ENCODE results near the gene ZFHX3. TPM values are rescaled to one million over a fixed set of nuclear protein-coding genes. Genes with fewer than 3 reads are reported as not detected.
"Not testable (repeated sequence)": the region's sequence is repeated elsewhere in the genome, so short reads cannot be mapped to it uniquely, and the experiment has no call there.

ZFHX3 gene
- total and polyA plus RNA-seq, 9 donors, result 3.4 to 17.6 (median 11.9) TPM

DNA sequence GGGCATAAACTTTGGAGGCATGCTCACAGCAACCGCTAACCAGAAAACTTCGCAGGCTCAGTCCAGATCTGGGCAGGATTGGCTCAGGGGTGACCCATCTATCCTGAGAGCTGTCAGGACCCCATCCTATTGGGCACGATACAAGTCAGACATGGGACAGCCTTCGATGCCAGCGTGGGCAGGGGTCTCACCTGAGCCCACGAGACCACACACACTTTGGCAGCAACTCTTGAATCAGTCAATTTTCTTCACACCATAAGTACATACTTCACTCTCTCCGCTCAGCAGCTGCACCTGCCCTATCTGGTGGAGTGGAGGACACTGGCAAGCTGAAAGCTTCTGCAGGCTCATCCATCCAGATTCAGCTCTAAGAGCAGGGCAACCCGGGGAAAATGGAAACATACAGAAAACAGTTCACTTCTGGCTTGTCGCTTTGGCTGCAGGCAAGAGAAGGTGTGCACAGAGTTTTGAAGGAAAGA is 48.3 kb downstream of the ZFHX3 start:
- Histone ChIP-seq H3K4me1 (ENCODE audit: insufficient read depth) (no peaks in the 10 kb centered on the region), H3K36me3 (no peaks in the 10 kb centered on the region), H3K4me3 (no peak overlapping the region), H3K27ac (no peak overlapping the region), H3K27me3 (no peaks in the 10 kb centered on the region), H3K9me3 (no peaks in the 10 kb centered on the region)
- 91 to 94% (median 91%) methylated on average over 9 of the region's 9 CpGs for WGBS, 3 donors
- intact Hi-C loops (cut with DNase I), result no loop called here
- DNase-seq, result no peak
- no peak for TF ChIP-seq POLR2A (IDR thresholded peaks at IDR 0.05)
- no peak for TF ChIP-seq EP300 (IDR thresholded peaks at IDR 0.05)
- TF ChIP-seq, protein P1, sequence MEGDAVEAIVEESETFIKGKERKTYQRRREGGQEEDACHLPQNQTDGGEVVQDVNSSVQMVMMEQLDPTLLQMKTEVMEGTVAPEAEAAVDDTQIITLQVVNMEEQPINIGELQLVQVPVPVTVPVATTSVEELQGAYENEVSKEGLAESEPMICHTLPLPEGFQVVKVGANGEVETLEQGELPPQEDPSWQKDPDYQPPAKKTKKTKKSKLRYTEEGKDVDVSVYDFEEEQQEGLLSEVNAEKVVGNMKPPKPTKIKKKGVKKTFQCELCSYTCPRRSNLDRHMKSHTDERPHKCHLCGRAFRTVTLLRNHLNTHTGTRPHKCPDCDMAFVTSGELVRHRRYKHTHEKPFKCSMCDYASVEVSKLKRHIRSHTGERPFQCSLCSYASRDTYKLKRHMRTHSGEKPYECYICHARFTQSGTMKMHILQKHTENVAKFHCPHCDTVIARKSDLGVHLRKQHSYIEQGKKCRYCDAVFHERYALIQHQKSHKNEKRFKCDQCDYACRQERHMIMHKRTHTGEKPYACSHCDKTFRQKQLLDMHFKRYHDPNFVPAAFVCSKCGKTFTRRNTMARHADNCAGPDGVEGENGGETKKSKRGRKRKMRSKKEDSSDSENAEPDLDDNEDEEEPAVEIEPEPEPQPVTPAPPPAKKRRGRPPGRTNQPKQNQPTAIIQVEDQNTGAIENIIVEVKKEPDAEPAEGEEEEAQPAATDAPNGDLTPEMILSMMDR (IDR thresholded peaks at IDR 0.05), result no peak

DNA sequence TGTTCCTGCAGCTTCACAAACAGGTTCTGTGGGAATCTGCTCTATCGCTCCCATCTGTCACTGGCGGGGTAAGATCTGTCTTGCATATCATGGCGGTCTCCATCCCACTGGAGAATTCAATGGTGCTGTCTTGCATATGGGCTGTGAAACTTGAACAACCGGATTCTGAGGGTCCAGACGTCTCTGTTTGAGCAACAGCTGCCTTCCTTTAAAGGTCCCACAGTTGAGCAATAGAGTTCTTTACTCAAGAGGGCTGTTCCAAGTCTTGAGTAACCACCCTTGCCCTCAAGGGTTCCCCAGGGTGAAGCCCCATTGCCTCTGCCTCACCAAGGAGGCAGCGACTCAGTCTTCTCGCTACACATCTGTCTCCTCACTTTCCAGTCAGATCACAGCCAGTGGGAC is 50.8 kb downstream of the ZFHX3 start:
- Histone ChIP-seq H3K4me1 (ENCODE audit: insufficient read depth) (peaks cover 1% of the 10 kb centered on the region), H3K27me3 (no peaks in the 10 kb centered on the region), H3K9me3 (no peaks in the 10 kb centered on the region), H3K4me3 (no peak overlapping the region), H3K36me3 (no peaks in the 10 kb centered on the region), H3K27ac (no peak overlapping the region)
- 89 to 93% (median 90%) methylated on average over 7 of the region's 7 CpGs for WGBS, 3 donors
- no peak for DNase-seq
- intact Hi-C loops (cut with DNase I), result no loop called here
- TF ChIP-seq, protein P1 (IDR thresholded peaks at IDR 0.05), result no peak
- no peak for TF ChIP-seq POLR2A (IDR thresholded peaks at IDR 0.05)
- no peak for TF ChIP-seq EP300 (IDR thresholded peaks at IDR 0.05)

DNA sequence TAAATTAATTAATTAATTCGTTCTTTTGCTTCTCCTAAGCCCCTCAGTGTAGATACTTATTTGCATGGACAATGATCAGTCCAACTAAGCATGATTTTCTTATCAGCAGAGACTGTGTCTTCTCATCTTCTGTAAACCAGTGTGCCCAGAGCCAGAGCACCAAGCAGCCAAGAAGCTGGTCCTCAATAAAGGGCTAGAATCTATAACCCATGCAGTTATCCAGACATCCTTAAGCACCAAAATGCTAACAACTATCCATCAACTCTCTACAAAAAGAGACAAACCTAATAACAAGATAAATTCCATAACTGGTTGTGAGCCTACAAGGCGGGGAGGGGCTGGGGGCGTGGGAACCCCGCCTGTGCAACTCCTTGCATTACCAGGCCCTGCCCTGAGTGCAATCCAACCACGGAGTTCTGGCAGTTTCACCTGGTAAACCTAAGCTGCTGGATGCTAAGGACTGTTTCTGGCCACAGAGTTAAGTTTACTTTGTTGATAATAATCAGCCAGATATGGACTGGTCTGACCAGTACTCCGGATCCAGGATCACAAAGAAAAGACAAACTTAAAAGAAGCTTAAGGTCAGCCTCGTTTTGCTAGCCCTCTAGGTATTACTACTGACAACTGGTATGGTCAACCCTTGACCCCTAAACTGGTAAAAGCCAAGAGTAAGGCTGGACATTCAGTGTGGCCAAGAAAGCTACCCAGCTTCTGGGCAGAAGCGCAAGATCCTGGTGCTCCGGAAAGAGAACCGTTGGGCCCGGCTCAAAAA is 51.5 kb downstream of the ZFHX3 start:
- H3K27me3 ChIP-seq, result no peaks in the 10 kb centered on the region
- WGBS, 3 donors, result 87 to 88% (median 88%) methylated on average over 11 of the region's 11 CpGs
- TF ChIP-seq EP300 (IDR thresholded peaks at IDR 0.05) (no peak), POLR2A (IDR thresholded peaks at IDR 0.05) (no peak)
- TF ChIP-seq, protein P1 (IDR thresholded peaks at IDR 0.05), result no peak
- H3K36me3 ChIP-seq, result no peaks in the 10 kb centered on the region
- no peak overlapping the region for H3K4me3 ChIP-seq
- H3K4me1 ChIP-seq (ENCODE audit: insufficient read depth), result peaks cover 2% of the 10 kb centered on the region
- no peak for DNase-seq
- no peaks in the 10 kb centered on the region for H3K9me3 ChIP-seq
- intact Hi-C loops (cut with DNase I), result no loop called here
- H3K27ac ChIP-seq, result no peak overlapping the region

DNA sequence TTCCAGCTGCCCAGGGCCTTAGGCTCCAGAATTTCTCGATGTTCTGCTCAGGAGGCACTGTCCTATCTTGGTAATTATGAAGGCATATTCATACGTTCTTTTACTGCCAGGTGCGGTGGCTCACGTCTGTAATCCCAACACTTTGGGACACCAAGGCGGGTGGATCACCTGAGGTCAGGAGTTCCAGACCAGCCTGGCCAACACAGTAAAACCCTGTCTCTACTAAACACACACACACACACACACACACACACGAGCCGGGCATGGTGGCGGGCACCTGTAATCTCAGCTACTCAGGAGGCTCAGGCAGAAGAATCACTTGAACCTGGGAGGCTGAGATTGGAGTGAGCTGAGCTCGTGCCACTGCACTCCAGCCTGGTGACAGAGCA is 52.1 kb downstream of the ZFHX3 start:
- H3K36me3 ChIP-seq; H3K27ac ChIP-seq; H3K27me3 ChIP-seq; DNase-seq; H3K4me3 ChIP-seq; intact Hi-C loops (cut with DNase I); H3K9me3 ChIP-seq; H3K4me1 ChIP-seq (ENCODE audit: insufficient read depth): not testable (repeated sequence)
- WGBS, 3 donors, result 90 to 95% (median 91%) methylated on average over 9 of the region's 9 CpGs

DNA sequence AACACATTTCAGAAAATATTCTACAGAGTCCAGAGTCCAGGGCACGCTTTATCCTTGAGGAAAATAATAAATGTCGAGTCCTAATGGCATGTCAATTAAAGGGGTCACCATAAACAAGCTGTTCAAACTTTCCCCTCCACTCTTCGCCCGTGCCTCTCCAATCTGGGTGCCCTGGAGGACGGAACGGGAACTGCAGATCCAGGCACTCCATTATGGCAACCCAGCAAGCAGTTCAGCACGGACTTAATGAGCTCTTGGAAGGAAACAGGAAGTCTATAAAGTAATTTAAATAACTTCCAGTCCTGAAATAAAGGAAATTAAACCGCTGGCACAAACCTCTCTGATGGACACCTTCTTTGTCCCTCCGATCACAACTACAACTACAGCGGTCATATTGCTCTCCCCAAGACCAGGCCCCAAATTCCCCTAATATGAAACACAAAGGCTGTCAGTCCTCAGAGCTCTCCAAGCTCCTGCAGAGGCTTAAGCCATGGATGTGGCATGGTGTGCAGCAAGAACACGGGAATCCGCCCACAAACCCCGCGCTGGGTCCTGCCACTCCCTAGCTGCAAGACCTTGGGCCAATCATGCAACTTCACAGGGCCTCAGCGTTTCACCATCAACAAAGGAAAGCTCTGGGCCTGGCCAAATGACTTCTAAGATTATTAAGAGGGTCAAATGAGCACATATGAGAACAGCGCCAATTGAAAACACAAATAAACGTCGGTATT is 52.6 kb downstream of the ZFHX3 start:
- intact Hi-C loops (cut with DNase I), result no loop called here
- H3K4me3 ChIP-seq, result no peak overlapping the region

More for the DNA sequence above, 52.6 kb downstream of the ZFHX3 start:
- 81 to 87% (median 84%) methylated on average over 18 of the region's 18 CpGs for WGBS, 3 donors
- peaks cover 2% of the 10 kb centered on the region for H3K4me1 ChIP-seq (ENCODE audit: insufficient read depth)
- H3K36me3 ChIP-seq, result no peaks in the 10 kb centered on the region
- H3K27me3 ChIP-seq, result no peaks in the 10 kb centered on the region
- no peak overlapping the region for H3K27ac ChIP-seq
- DNase-seq, result no peak
- H3K9me3 ChIP-seq, result no peaks in the 10 kb centered on the region
- TF ChIP-seq, protein P1 (IDR thresholded peaks at IDR 0.05), result no peak
- TF ChIP-seq EP300 (IDR thresholded peaks at IDR 0.05) (no peak), POLR2A (IDR thresholded peaks at IDR 0.05) (no peak)

Measured in ovary (tissue), 9 donors.